Skeletal muscle tissue (tissue), 4 donors: Measurements from ENCODE around the gene JKAMP. TPM values are rescaled to one million over a fixed set of nuclear protein-coding genes. Genes with fewer than 3 reads are reported as not detected.

ENCODE experiments used
- H3K27ac ChIP-seq: one replicate; pipeline ENCODE4 v1.7.0; 2013; ENCODE audit warnings: mild to moderate bottlenecking, low read depth, low read length, inconsistent platforms
- H3K27me3 ChIP-seq, 3 donors: one replicate each; pipeline ENCODE4 v1.7.0; 2013; ENCODE audit warnings: low read length in 3 of 3; ENCODE audit not compliant: control insufficient read depth in 3 of 3, insufficient read depth in 3 of 3
- H3K36me3 ChIP-seq, 3 donors: one replicate each; pipeline ENCODE4 v1.7.0; 2013; ENCODE audit warnings: low read length in 3 of 3; ENCODE audit not compliant: control insufficient read depth in 3 of 3, insufficient read depth in 3 of 3
- H3K4me1 ChIP-seq, 3 donors: one replicate each; pipeline ENCODE4 v1.7.0; 2013; ENCODE audit warnings: low read length in 3 of 3, mild to moderate bottlenecking in 3 of 3; ENCODE audit not compliant: control insufficient read depth in 3 of 3, insufficient read depth in 3 of 3
- H3K4me3 ChIP-seq, 3 donors: one replicate each; pipeline ENCODE4 v1.7.0; 2013; ENCODE audit warnings: low read length in 3 of 3
- H3K9ac ChIP-seq, 3 donors: one replicate each; pipeline ENCODE4 v1.7.0; 2013; ENCODE audit warnings: low read length in 3 of 3, mild to moderate bottlenecking in 3 of 3, moderate library complexity in 2 of 3, low read depth in 1 of 3
- H3K9me3 ChIP-seq, 3 donors: one replicate each; pipeline ENCODE4 v1.7.0; 2013; ENCODE audit warnings: low read length in 3 of 3; ENCODE audit not compliant: control insufficient read depth in 3 of 3
- total RNA-seq: library from RNA; depleted of rRNA; stranded (reverse); fragments of >200 nt; gene quantifications from one replicate; pipeline ENCODE4 v1.2.3, GENCODE V29; 2014
- donor health status: Osteomylitis.

JKAMP gene
- total RNA-seq, 1 donor from 2014 or later, result 48.5 TPM

GRCh38 chr14:59530349-59530748 lies 46.0 kb downstream of the JKAMP start:
- Histone ChIP-seq H3K4me1 (peaks cover 5 to 17% (median 10%) of the 10 kb centered on the region in 3 donors), H3K36me3 (no peaks in the 10 kb centered on the region), H3K9me3 (no peaks in the 10 kb centered on the region), H3K27me3 (no peaks in the 10 kb centered on the region), H3K27ac (no peak overlapping the region), H3K4me3 (no peak overlapping the region), H3K9ac (no peak overlapping the region)

DNA sequence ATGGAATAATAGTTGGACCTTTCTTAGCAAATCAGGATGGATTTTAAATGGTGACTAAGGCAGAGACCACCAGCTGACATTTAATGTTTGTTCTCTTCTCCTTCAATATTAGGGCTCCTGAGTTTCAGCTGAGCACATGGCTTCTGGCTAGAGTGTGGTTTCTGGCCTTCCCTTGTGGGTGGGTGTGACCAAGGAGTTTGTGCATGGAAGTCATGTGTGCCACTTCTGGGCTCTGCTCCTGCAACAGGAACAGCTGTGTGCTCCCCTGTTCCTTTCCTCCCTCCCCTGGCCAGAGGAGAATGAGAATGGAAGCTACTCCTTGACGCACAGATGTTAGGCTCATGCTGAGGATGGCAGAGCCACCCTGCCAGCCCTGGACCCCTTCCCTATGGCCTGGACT lies 48.1 kb downstream of the JKAMP start:
- Histone ChIP-seq H3K36me3 (no peaks in the 10 kb centered on the region), H3K4me3 (peak overlapping the region in 1 of 3 donors; percentile 37), H3K4me1 (peaks cover 5 to 17% (median 10%) of the 10 kb centered on the region in 3 donors), H3K27ac (no peak overlapping the region), H3K9me3 (no peaks in the 10 kb centered on the region), H3K9ac (no peak overlapping the region), H3K27me3 (no peaks in the 10 kb centered on the region)

- H3K27ac ChIP-seq, result peak overlapping the region; percentile 63
- H3K9ac ChIP-seq, result peak overlapping the region in 1 of 3 donors; percentile 4
- peaks cover 5 to 17% (median 10%) of the 10 kb centered on the region in 3 donors for H3K4me1 ChIP-seq
Measured at GRCh38 chr14:59534361-59534987, 50.2 kb downstream of the JKAMP start.

DNA sequence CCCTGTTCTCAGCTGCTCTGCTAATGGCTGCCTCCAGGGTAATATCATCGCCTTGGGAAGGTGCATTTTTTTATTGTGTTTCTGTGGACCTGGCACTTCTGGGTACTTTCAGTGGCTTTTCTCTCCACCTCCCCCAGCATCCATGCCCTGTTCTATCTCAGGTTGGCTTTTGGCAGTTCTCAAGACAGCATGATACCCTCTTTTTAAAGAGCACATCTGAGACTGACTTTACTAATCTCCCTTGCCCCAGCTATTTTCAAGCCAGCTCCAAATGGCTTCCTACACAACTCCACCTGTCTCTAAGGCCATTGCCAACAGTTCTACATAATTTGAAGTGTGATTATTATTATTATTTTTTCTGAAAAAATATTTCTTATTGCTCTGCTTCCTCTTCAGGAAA lies 53.2 kb downstream of the JKAMP start:
- Histone ChIP-seq H3K4me3 (no peak overlapping the region), H3K9ac (no peak overlapping the region), H3K36me3 (no peaks in the 10 kb centered on the region), H3K27me3 (no peaks in the 10 kb centered on the region), H3K9me3 (no peaks in the 10 kb centered on the region), H3K27ac (no peak overlapping the region), H3K4me1 (peaks cover 5 to 16% (median 10%) of the 10 kb centered on the region in 3 donors)

More at GRCh38 chr14:59534361-59534987, 50.2 kb downstream of the JKAMP start:
- Histone ChIP-seq H3K27me3 (no peaks in the 10 kb centered on the region), H3K36me3 (no peaks in the 10 kb centered on the region), H3K4me3 (peak overlapping the region; percentile 3 to 55 (median 51)), H3K9me3 (no peaks in the 10 kb centered on the region)

GRCh38 chr14:59538936-59539335 lies 54.6 kb downstream of the JKAMP start:
- Histone ChIP-seq H3K4me1 (peaks cover 4 to 8% (median 7%) of the 10 kb centered on the region in 3 donors), H3K36me3 (no peaks in the 10 kb centered on the region), H3K27ac (no peak overlapping the region), H3K27me3 (no peaks in the 10 kb centered on the region), H3K9ac (no peak overlapping the region), H3K4me3 (no peak overlapping the region), H3K9me3 (no peaks in the 10 kb centered on the region)

GRCh38 chr14:59540852-59541251 lies 56.5 kb downstream of the JKAMP start:
- H3K27me3 ChIP-seq, result no peaks in the 10 kb centered on the region
- H3K9me3 ChIP-seq, result no peaks in the 10 kb centered on the region
- H3K9ac ChIP-seq, result no peak overlapping the region
- H3K36me3 ChIP-seq, result no peaks in the 10 kb centered on the region
- H3K4me3 ChIP-seq, result no peak overlapping the region
- no peaks in the 10 kb centered on the region for H3K4me1 ChIP-seq
- H3K27ac ChIP-seq, result no peak overlapping the region

GRCh38 chr14:59541731-59542130 lies 57.4 kb downstream of the JKAMP start:
- Histone ChIP-seq H3K27me3 (no peaks in the 10 kb centered on the region), H3K9ac (no peak overlapping the region), H3K9me3 (no peaks in the 10 kb centered on the region), H3K4me1 (no peaks in the 10 kb centered on the region), H3K36me3 (no peaks in the 10 kb centered on the region), H3K4me3 (no peak overlapping the region), H3K27ac (no peak overlapping the region)

- Histone ChIP-seq H3K27me3 (no peaks in the 10 kb centered on the region), H3K4me3 (no peak overlapping the region), H3K36me3 (no peaks in the 10 kb centered on the region), H3K27ac (no peak overlapping the region), H3K4me1 (no peaks in the 10 kb centered on the region), H3K9ac (no peak overlapping the region), H3K9me3 (peaks cover 0 to 2% (median 0%) of the 10 kb centered on the region in 3 donors)
Measured at GRCh38 chr14:59543873-59544272, 59.6 kb downstream of the JKAMP start.

- H3K27ac ChIP-seq, result no peak overlapping the region
Measured at GRCh38 chr14:59547310-59547709, 63.0 kb downstream of the JKAMP start.

More at GRCh38 chr14:59547310-59547709, 63.0 kb downstream of the JKAMP start:
- H3K27me3 ChIP-seq, result no peaks in the 10 kb centered on the region
- no peaks in the 10 kb centered on the region for H3K4me1 ChIP-seq
- no peak overlapping the region for H3K4me3 ChIP-seq
- H3K36me3 ChIP-seq, result no peaks in the 10 kb centered on the region
- H3K9me3 ChIP-seq, result peaks cover 0 to 2% (median 0%) of the 10 kb centered on the region in 3 donors
- H3K9ac ChIP-seq, result no peak overlapping the region
